Measurements from ENCODE around the gene MZT2B.

- TF ChIP-seq FOSL2 (IDR thresholded peaks at IDR 0.05; ENCODE audit: borderline replicate concordance, low read depth) (no peak), RAD21 (IDR thresholded peaks at IDR 0.05; ENCODE audit: low read length) (no peak), RFX5 (IDR thresholded peaks at IDR 0.05; ENCODE audit: low read length) (no peak), MXI1 (IDR thresholded peaks at IDR 0.05; ENCODE audit: low read depth, low read length) (no peak)
- TF ChIP-seq, protein P1, sequence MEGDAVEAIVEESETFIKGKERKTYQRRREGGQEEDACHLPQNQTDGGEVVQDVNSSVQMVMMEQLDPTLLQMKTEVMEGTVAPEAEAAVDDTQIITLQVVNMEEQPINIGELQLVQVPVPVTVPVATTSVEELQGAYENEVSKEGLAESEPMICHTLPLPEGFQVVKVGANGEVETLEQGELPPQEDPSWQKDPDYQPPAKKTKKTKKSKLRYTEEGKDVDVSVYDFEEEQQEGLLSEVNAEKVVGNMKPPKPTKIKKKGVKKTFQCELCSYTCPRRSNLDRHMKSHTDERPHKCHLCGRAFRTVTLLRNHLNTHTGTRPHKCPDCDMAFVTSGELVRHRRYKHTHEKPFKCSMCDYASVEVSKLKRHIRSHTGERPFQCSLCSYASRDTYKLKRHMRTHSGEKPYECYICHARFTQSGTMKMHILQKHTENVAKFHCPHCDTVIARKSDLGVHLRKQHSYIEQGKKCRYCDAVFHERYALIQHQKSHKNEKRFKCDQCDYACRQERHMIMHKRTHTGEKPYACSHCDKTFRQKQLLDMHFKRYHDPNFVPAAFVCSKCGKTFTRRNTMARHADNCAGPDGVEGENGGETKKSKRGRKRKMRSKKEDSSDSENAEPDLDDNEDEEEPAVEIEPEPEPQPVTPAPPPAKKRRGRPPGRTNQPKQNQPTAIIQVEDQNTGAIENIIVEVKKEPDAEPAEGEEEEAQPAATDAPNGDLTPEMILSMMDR (IDR thresholded peaks at IDR 0.05), result no peak
These were observed 4.3 kb downstream of the MZT2B start for GRCh38 chr2:130186391-130186790.

Data from SK-N-SH (cell line).